SK-N-SH (cell line): ENCODE data around the gene PSAT1. TPM values are rescaled to one million over a fixed set of nuclear protein-coding genes. Genes with fewer than 3 reads are reported as not detected.

Experiments used
- CTCF ChIA-PET: fragments of 300-600, 350-600 bp; formaldehyde crosslinking; extraction: SDS; loops from one replicate; lab custom pipeline; 2021; lab: Yijun Ruan, JAX
- POLR2A ChIA-PET: fragments of 350-600 bp; sonication (Branson Sonifier 250); formaldehyde crosslinking; extraction: SDS; loops from one replicate; lab custom pipeline; 2020; ENCODE audit warnings: antibody characterized with exemption, inconsistent platforms; lab: Yijun Ruan, JAX
- DNase-seq: peaks from one replicate; pipeline ENCODE4 v3.0.0; 2012
- H2AFZ ChIP-seq: fragments of 200-600 bp; sonication (generic); 2 replicates; pipeline ENCODE4 v1.8.1; 2016; ENCODE audit warnings: antibody characterized with exemption, mild to moderate bottlenecking, low read depth
- H3F3A ChIP-seq: fragments of 200-600 bp; sonication (generic); replicated peaks from 2 replicates; pipeline ENCODE3; 2016; ENCODE audit warnings: antibody characterized with exemption, mild to moderate bottlenecking; ENCODE audit not compliant: insufficient read depth
- H3K27ac ChIP-seq, 2 experiments: fragments of 200-500 bp in 1 of 2; fragments of 200-600 bp in 1 of 2; sonication (Bioruptor generic) in 1 of 2; sonication (generic), shearing (Covaris generic) in 1 of 2; 2 replicates each; pipeline versions ENCODE4 v1.5.1 to v1.6.1; 2014 to 2016; ENCODE audit warnings: low read depth in 2 of 2, inconsistent platforms in 1 of 2, low read length in 1 of 2, mild to moderate bottlenecking in 1 of 2, mixed read lengths in 1 of 2
- H3K27me3 ChIP-seq: fragments of 200-600 bp; sonication (generic), shearing (Covaris generic); 2 replicates; pipeline ENCODE4 v1.6.1; 2016; ENCODE audit warnings: mixed run types; ENCODE audit not compliant: insufficient read depth
- H3K36me3 ChIP-seq, 2 experiments: fragments of 200-500 bp in 1 of 2; fragments of 200-600 bp in 1 of 2; sonication (Bioruptor generic) in 1 of 2; sonication (generic) in 1 of 2; replicated peaks in 1 of 2; 2 replicates each; pipeline versions ENCODE3 to v1.5.1; 2014 to 2016; ENCODE audit warnings: low read length in 1 of 2, mild to moderate bottlenecking in 1 of 2; ENCODE audit not compliant: insufficient read depth in 2 of 2, control insufficient read depth in 1 of 2
- H3K4me1 ChIP-seq, 2 experiments: fragments of 200-500 bp in 1 of 2; fragments of 200-600 bp in 1 of 2; sonication (Bioruptor generic) in 1 of 2; sonication (generic), shearing (Covaris generic) in 1 of 2; 2 replicates each; pipeline versions ENCODE4 v1.5.1 to v1.6.1; 2014 to 2016; ENCODE audit warnings: low read depth in 1 of 2, low read length in 1 of 2, mixed run types in 1 of 2; ENCODE audit not compliant: insufficient read depth in 2 of 2, control insufficient read depth in 1 of 2
- H3K4me2 ChIP-seq: fragments of 200-600 bp; sonication (generic), shearing (Covaris generic); 2 replicates; pipeline ENCODE4 v1.6.1; 2017; ENCODE audit warnings: mixed run types
- H3K4me3 ChIP-seq, 2 experiments: fragments of 200-500 bp in 1 of 2; fragments of 200-600 bp in 1 of 2; sonication (Bioruptor generic) in 1 of 2; sonication (generic), shearing (Covaris generic) in 1 of 2; 2 replicates each; pipeline versions ENCODE4 v1.5.1 to v1.8.1; 2014 to 2016; ENCODE audit warnings: low read depth in 2 of 2, inconsistent platforms in 1 of 2, low read length in 1 of 2, mild to moderate bottlenecking in 1 of 2, mixed read lengths in 1 of 2, moderate library complexity in 1 of 2
- H3K79me2 ChIP-seq: fragments of 200-600 bp; sonication (generic); 2 replicates; pipeline ENCODE4 v1.8.1; 2017; ENCODE audit warnings: mild to moderate bottlenecking; ENCODE audit not compliant: insufficient read depth
- H3K9ac ChIP-seq: fragments of 200-600 bp; sonication (generic); 2 replicates; pipeline ENCODE4 v1.6.1; 2017; ENCODE audit warnings: mixed run types
- H3K9me2 ChIP-seq: fragments of 200-600 bp; sonication (generic); 2 replicates; pipeline ENCODE4 v1.6.1; 2017; ENCODE audit warnings: mixed run types
- H3K9me3 ChIP-seq: fragments of 200-600 bp; sonication (generic); 2 replicates; pipeline ENCODE4 v1.6.1; 2017; ENCODE audit warnings: mixed run types, mild to moderate bottlenecking, moderate library complexity
- H4K20me1 ChIP-seq: fragments of 200-600 bp; sonication (generic); 2 replicates; pipeline ENCODE4 v1.6.1; 2017; ENCODE audit warnings: mild to moderate bottlenecking, mixed run types; ENCODE audit not compliant: insufficient read depth
- ELF1 ChIP-seq: IDR thresholded peaks from 2 replicates; pipeline ENCODE4 v1.4.0; 2012
- EP300 ChIP-seq, 2 experiments: IDR thresholded peaks; 2 replicates each; pipeline versions ENCODE4 v1.4.0 to v1.6.1; 2012; ENCODE audit warnings: borderline replicate concordance in 1 of 2, low read depth in 1 of 2, low read length in 1 of 2
- EZH2phosphoT487 ChIP-seq: fragments of 200-600 bp; sonication (generic); IDR thresholded peaks from 2 replicates; pipeline ENCODE4 v1.6.1; 2017; ENCODE audit warnings: low read depth, mixed run types, mild to moderate bottlenecking, antibody characterized with exemption, moderate library complexity, borderline replicate concordance
- FOXJ3 ChIP-seq: sonication (generic); formaldehyde crosslinking; IDR thresholded peaks from 2 replicates; pipeline ENCODE4 v1.5.1; 2020; ENCODE audit warnings: mild to moderate bottlenecking, missing genetic modification reagents
- FOXM1 ChIP-seq: IDR thresholded peaks from 2 replicates; pipeline ENCODE4 v1.4.0; 2012; ENCODE audit warnings: low read depth, mild to moderate bottlenecking
- GABPA ChIP-seq: IDR thresholded peaks from 2 replicates; pipeline ENCODE4 v1.4.0; 2012; ENCODE audit warnings: low read depth, mild to moderate bottlenecking
- JUND ChIP-seq: IDR thresholded peaks from 2 replicates; pipeline ENCODE4 v1.4.0; 2012
- NRF1 ChIP-seq: IDR thresholded peaks from 2 replicates; pipeline ENCODE4 v1.6.1; 2012; ENCODE audit warnings: low read depth, mild to moderate bottlenecking, low read length
- PBX3 ChIP-seq: IDR thresholded peaks from 2 replicates; pipeline ENCODE4; 2012
- POLR2AphosphoS5 ChIP-seq: IDR thresholded peaks from 2 replicates; pipeline ENCODE4 v1.6.1; 2012; ENCODE audit warnings: low read depth, low read length
- RAD21 ChIP-seq: IDR thresholded peaks from 2 replicates; pipeline ENCODE4 v1.6.1; 2012; ENCODE audit warnings: mild to moderate bottlenecking, low read length
- RCOR1 ChIP-seq: fragments of 150-350 bp; IDR thresholded peaks from 2 replicates; pipeline ENCODE4 v1.6.1; 2017; ENCODE audit warnings: antibody characterized with exemption, low read length
- RXRA ChIP-seq: IDR thresholded peaks from 2 replicates; pipeline ENCODE4 v1.4.0; 2012; ENCODE audit warnings: low read depth, mild to moderate bottlenecking, borderline replicate concordance
- SIN3A ChIP-seq: IDR thresholded peaks from 2 replicates; pipeline ENCODE4 v1.6.1; 2012; ENCODE audit warnings: low read depth, mild to moderate bottlenecking, low read length, moderate library complexity, borderline replicate concordance
- TCF12 ChIP-seq: IDR thresholded peaks from 2 replicates; pipeline ENCODE4 v1.4.0; 2012
- YY1 ChIP-seq: IDR thresholded peaks from 2 replicates; pipeline ENCODE4 v1.4.0; 2012; ENCODE audit warnings: low read depth, mild to moderate bottlenecking
- WGBS: methylation state at CpG from one replicate; pipeline ENCODE4 v1.1.6; 2017; ENCODE audit warnings: low lambda C conversion rate; 5-methylcytosine and 5-hydroxymethylcytosine counted together
- polyA plus RNA-seq, 3 experiments: library from polyadenylated mRNA; depleted of rRNA; stranded (reverse); fragments of >200 nt; gene quantifications; 2 replicates each; pipeline ENCODE4 v1.2.3, GENCODE V29; 2012
- TF ChIP-seq, protein P1 (sequence below): IDR thresholded peaks from 2 replicates; pipeline ENCODE4 v1.4.0; 2012; ENCODE audit warnings: low read depth

The PSAT1 gene
- polyA plus RNA-seq, 1 of the 3 experiments (the other 2 are of a cell fraction): 37.0 TPM

GRCh38 chr9:78370991-78371390 is 74.1 kb downstream of the PSAT1 start:
- DNase-seq: no peak
- TF ChIP-seq JUND (no peak), PBX3 (no peak), RXRA (no peak)
- H3K27me3 ChIP-seq: no peaks in the 10 kb centered on the region; the same call in 1 of the 2 replicates
- no peaks in the 10 kb centered on the region for H3F3A ChIP-seq
- H3K9me3 ChIP-seq: no peaks in the 10 kb centered on the region
- H3K9me2 ChIP-seq: no peaks in the 10 kb centered on the region
- H3K4me3 ChIP-seq: peak overlapping the region in 1 of 2 experiments; percentile 39; a peak in 2 of 4 replicates
- ChIA-PET POLR2A (no interaction called here), CTCF (interaction anchor here (0.6 to 5.7 kb wide), 15 partner anchors 9 to 938 kb away, joined by 3 to 82 read pairs (median 3); partner anchors contain the start of gene PSAT1)
- 0 out of 2 replicates have a peak overlapping the region, but pooled peaks have one; percentile 34 for H3K4me2 ChIP-seq
- H2AFZ ChIP-seq: no peak overlapping the region
- no peaks in the 10 kb centered on the region for H4K20me1 ChIP-seq
- 65% methylated on average over 7 of the region's 7 CpGs for WGBS
- no peaks in the 10 kb centered on the region for H3K36me3 ChIP-seq
- H3K27ac ChIP-seq: no peak overlapping the region
- peaks cover 0 to 5% of the 10 kb centered on the region in 2 experiments; a peak in 1 of 4 replicates for H3K4me1 ChIP-seq
- H3K9ac ChIP-seq: no peak overlapping the region
- no peaks in the 10 kb centered on the region for H3K79me2 ChIP-seq

DNA sequence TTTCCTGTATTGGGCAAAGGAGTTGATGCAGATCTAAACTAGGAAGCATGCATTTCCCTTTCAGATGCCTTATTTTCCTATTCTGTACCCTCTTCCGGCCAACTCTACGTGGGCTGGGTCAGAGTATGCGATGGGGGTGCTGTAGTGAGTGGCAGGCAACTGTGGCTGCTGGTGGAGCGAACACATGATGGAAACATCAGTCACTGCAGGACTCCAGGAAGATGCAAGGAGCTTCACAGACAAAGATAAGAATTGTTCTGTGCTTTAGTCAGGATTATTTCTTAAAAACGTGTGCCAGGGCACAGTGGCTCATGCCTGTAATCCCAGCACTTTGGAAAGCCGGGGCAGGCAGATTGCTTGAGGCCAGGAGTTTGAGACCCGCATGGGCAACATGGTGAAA is 75.1 kb downstream of the PSAT1 start:
- H3K4me1 ChIP-seq: peaks cover 0 to 2% of the 10 kb centered on the region in 2 experiments; a peak in 1 of 4 replicates
- H3K27me3 ChIP-seq: no peaks in the 10 kb centered on the region; the same call in 1 of the 2 replicates
- no peak overlapping the region for H2AFZ ChIP-seq
- no peak overlapping the region for H3K4me2 ChIP-seq
- H3K9me3 ChIP-seq: no peaks in the 10 kb centered on the region
- no peak overlapping the region for H3K4me3 ChIP-seq
- ChIA-PET POLR2A (no interaction called here), CTCF (interaction anchor here (0.6 to 5.7 kb wide), 9 partner anchors 8 to 938 kb away, joined by 3 to 82 read pairs (median 5); no protein-coding TSS in a partner anchor)
- no peak overlapping the region for H3K27ac ChIP-seq
- no peaks in the 10 kb centered on the region for H3K79me2 ChIP-seq
- H3K36me3 ChIP-seq: no peaks in the 10 kb centered on the region
- WGBS: 71% methylated on average over 7 of the region's 7 CpGs
- DNase-seq: no peak
- H3F3A ChIP-seq: no peaks in the 10 kb centered on the region
- no peaks in the 10 kb centered on the region for H4K20me1 ChIP-seq
- TF ChIP-seq ELF1 (no peak), FOXM1 (no peak), POLR2AphosphoS5 (no peak), SIN3A (no peak), GABPA (no peak), JUND (no peak), RXRA (no peak), EZH2phosphoT487 (no peak), NRF1 (no peak), TCF12 (no peak), YY1 (no peak), RCOR1 (no peak), EP300 (IDR thresholded peaks at IDR 0.05; ENCODE audit: borderline replicate concordance in 1 of 2, low read depth in 1 of 2, low read length in 1 of 2) (no peak), RAD21 (no peak), FOXJ3 (CRISPR knock-in tag) (no peak)
- TF ChIP-seq, protein P1, sequence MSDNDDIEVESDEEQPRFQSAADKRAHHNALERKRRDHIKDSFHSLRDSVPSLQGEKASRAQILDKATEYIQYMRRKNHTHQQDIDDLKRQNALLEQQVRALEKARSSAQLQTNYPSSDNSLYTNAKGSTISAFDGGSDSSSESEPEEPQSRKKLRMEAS: no peak
- TF ChIP-seq, all 33 proteins: peak for 0
- Histone ChIP-seq H3K9ac (no peak overlapping the region), H3K9me2 (no peaks in the 10 kb centered on the region)

Other genes with a start within 250 kb of the PSAT1 start
- gene CEP78, start 61.0 kb upstream of the PSAT1 start, polyA plus RNA-seq (2012; rRNA removed): 6.2 and 7.9 TPM in 2 replicates